Lower lobe of right lung (tissue), 2 donors: Measurements from ENCODE around the gene HS3ST3B1. TPM values are rescaled to one million over a fixed set of nuclear protein-coding genes. Genes with fewer than 3 reads are reported as not detected.

Source experiments
- ATAC-seq, 2 donors: fragments of 200-7000 bp; cut with Tn5 transposase; one replicate each; pipeline ENCODE4 v1.9.1; 2020 to 2022; ENCODE audit warnings: mild to moderate bottlenecking in 2 of 2, moderate library complexity in 2 of 2
- DNase-seq: peaks from one replicate; pipeline ENCODE4 v3.0.0-alpha.2; 2020
- H3K27ac ChIP-seq: fragments of 200-600 bp; one replicate; pipeline ENCODE4 v1.8.0; 2022
- H3K27me3 ChIP-seq: fragments of 200-600 bp; one replicate; pipeline ENCODE4 v1.8.0; 2022; ENCODE audit warnings: low read depth
- H3K36me3 ChIP-seq: fragments of 200-600 bp; one replicate; pipeline ENCODE4 v1.8.0; 2022; ENCODE audit warnings: mild to moderate bottlenecking
- H3K4me1 ChIP-seq: fragments of 200-600 bp; one replicate; pipeline ENCODE4 v1.8.0; 2022
- H3K4me3 ChIP-seq: fragments of 200-600 bp; one replicate; pipeline ENCODE4 v1.8.0; 2022; ENCODE audit warnings: mild to moderate bottlenecking
- H3K9me3 ChIP-seq: fragments of 200-600 bp; one replicate; pipeline ENCODE4 v1.8.0; 2022
- CTCF ChIP-seq: fragments of 200-600 bp; IDR thresholded peaks from one replicate; pipeline ENCODE4 v1.8.0; 2022; ENCODE audit warnings: antibody characterized with exemption, mild to moderate bottlenecking
- intact Hi-C: fragments of 100-400 bp; cut with DNase I; formaldehyde crosslinking; loops from one replicate; pipeline ENCODE4 v1.11.0; 2022
- total RNA-seq: library from RNA; stranded (reverse); fragmentation: NEBNext Ultra II Directional; extraction: Animal tissue kit (Norgen Biotek cat#: 25700); gene quantifications from one replicate; pipeline ENCODE4 v1.2.1, GENCODE V29; 2021
- donor health status: DM: no; HTN: yes; CAD: no; lungs with severe emphysema.

Gene HS3ST3B1
- total RNA-seq, 1 donor from 2014 or later: 3.4 TPM

DNA sequence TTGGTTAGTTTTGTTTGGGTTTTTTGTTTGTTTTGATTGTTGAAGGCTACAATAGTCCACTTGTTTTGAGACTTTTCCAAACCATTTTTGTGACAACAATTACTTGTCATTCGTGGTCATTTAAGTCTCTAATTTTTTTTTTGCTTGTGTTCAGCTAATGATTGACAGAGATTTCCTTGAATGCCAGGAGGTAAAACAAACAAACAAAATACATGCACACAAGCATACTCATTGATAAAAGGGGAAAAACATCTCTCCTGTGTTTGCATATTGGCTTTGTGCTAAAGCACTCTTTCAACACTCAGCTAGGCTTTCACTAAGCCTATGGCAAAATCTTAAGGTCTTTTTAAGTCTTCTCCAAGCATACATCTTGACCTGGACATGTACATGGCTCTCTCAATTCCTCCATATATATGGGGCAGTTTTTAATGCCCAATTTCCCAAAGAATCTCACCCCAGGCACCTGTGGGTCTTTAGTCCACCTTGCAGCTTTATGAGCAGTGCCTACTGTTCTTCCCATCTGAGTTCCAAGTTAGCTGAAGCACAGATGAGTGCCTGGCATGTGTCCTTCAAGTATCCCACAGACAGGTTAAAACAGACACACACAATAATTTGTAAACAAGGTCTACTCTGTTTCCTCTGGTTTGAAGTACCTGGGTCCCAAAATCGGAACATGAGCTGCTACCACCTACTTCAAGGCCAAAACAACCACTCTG is 24.2 kb upstream of the HS3ST3B1 start:
- H3K27me3 ChIP-seq: no peaks in the 10 kb centered on the region
- no peak for TF ChIP-seq CTCF
- no peak overlapping the region for H3K27ac ChIP-seq
- ATAC-seq (no peak), DNase-seq (no peak)
- H3K36me3 ChIP-seq: no peaks in the 10 kb centered on the region
- H3K4me1 ChIP-seq: no peaks in the 10 kb centered on the region
- no peaks in the 10 kb centered on the region for H3K9me3 ChIP-seq
- intact Hi-C loops: no loop called here
- H3K4me3 ChIP-seq: no peak overlapping the region

DNA sequence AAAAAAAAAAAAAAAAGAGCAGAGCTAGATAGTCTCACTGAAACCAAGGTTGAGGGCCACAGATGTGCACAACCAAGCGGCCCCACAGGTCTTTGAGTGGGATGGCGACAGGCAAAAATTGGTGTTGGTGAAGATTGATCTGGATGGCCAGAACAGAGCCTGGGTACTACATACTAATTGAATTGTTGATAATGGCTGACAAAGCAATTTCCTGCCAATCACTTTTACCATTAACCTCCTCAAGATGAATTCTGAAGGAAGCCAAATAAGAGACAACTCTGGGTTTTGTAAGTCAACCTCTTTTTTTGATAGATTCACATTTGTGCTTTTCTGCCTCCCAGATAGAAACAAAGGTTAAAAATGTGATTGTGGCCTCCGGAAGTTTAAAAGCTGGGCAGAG is 19.4 kb upstream of the HS3ST3B1 start:
- H3K27ac ChIP-seq: no peak overlapping the region
- H3K4me3 ChIP-seq: no peak overlapping the region
- H3K4me1 ChIP-seq: no peaks in the 10 kb centered on the region
- ATAC-seq (no peak), DNase-seq (no peak)
- intact Hi-C loops: no loop called here
- H3K36me3 ChIP-seq: no peaks in the 10 kb centered on the region
- no peaks in the 10 kb centered on the region for H3K9me3 ChIP-seq
- no peaks in the 10 kb centered on the region for H3K27me3 ChIP-seq
- TF ChIP-seq CTCF: no peak

DNA sequence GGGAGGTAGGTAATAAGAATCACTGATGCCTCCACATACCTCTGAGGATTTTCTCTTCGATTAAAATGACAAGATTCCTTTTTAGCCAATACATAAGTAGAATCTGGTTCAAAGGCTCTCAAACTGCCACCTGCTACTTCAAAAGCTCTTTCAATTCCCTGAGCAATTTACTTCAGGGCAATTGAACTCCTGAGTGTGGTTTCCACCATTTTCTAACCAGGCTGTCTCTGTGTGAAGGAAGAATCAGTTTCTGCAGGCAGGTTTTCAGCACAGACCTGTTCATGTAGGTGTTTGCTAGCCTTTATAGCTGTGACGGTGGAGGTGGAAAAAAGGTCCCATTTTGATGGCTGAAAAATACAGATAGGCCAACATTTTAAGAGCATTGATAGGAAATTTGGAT is 18.2 kb upstream of the HS3ST3B1 start:
- intact Hi-C loops: no loop called here
- Histone ChIP-seq H3K4me1 (no peaks in the 10 kb centered on the region), H3K4me3 (no peak overlapping the region), H3K9me3 (no peaks in the 10 kb centered on the region), H3K36me3 (no peaks in the 10 kb centered on the region), H3K27me3 (no peaks in the 10 kb centered on the region), H3K27ac (no peak overlapping the region)
- ATAC-seq: no peak
- TF ChIP-seq CTCF: no peak
- no peak for DNase-seq

DNA sequence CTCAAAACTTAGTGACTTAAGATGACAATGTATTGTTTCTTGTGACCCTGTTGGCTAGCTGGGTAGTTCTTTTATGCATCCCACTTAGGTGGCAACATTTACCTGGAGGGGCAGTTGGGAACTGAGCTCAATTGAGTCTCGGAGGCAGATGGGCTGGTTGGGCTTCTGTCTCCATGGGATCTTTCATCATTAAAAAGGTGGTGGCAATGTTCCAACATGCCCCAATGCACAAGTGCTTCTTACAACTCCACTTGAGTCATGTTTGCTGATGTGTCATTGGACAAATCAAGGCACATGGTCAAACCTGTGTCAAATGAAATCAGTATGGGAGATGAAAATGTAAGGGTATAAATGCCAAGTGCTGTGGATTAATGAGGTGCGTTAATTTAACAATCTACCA is 11.7 kb upstream of the HS3ST3B1 start:
- Histone ChIP-seq H3K36me3 (no peaks in the 10 kb centered on the region), H3K27ac (no peak overlapping the region), H3K9me3 (no peaks in the 10 kb centered on the region), H3K4me3 (no peak overlapping the region), H3K4me1 (no peaks in the 10 kb centered on the region), H3K27me3 (peaks cover 20% of the 10 kb centered on the region)
- no peak for TF ChIP-seq CTCF
- DNase-seq: no peak
- intact Hi-C loops: no loop called here
- no peak for ATAC-seq

DNA sequence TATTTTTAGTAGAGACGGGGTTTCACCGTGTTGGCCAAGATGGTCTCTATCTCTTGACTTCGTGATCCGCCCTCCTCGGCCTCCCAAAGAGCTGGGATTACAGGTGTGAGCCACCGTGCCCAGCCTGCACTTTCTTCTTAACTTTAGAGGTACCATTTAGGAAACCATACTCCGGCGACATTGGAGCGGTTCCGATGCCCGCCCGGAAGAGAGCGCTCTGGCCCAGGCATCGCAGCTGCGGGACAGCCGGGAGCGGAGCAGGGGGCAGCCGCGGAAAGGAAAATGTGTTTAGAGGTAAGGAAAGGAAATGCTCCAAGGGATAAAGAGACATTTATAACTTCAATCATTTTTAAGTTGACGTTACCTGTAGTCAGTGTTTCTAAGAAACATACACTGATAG is 6.0 kb upstream of the HS3ST3B1 start:
- no peak overlapping the region for H3K27ac ChIP-seq
- intact Hi-C loops: no loop called here
- ATAC-seq (no peak), DNase-seq (no peak)
- no peaks in the 10 kb centered on the region for H3K9me3 ChIP-seq
- no peak for TF ChIP-seq CTCF
- no peak overlapping the region for H3K4me3 ChIP-seq
- peaks cover 8% of the 10 kb centered on the region for H3K4me1 ChIP-seq
- peaks cover 77% of the 10 kb centered on the region for H3K27me3 ChIP-seq
- H3K36me3 ChIP-seq: no peaks in the 10 kb centered on the region
